GM19372 (cell line): Measurements from ENCODE around the gene ASTN2.
A peak's percentile ranks its signal among the peaks of the same experiment; 100 is the strongest.
"Not testable (repeated sequence)": the region's sequence is repeated elsewhere in the genome, so short reads cannot be mapped to it uniquely, and the experiment has no call there.

ENCODE experiments used
- ATAC-seq: cut with Tn5 transposase; IDR thresholded peaks from one replicate; pipeline ENCODE4 v1.9.1; 2021; ENCODE audit warnings: mild to moderate bottlenecking, low read depth, moderate library complexity; ENCODE audit not compliant: unreplicated experiment

Gene ASTN2

DNA sequence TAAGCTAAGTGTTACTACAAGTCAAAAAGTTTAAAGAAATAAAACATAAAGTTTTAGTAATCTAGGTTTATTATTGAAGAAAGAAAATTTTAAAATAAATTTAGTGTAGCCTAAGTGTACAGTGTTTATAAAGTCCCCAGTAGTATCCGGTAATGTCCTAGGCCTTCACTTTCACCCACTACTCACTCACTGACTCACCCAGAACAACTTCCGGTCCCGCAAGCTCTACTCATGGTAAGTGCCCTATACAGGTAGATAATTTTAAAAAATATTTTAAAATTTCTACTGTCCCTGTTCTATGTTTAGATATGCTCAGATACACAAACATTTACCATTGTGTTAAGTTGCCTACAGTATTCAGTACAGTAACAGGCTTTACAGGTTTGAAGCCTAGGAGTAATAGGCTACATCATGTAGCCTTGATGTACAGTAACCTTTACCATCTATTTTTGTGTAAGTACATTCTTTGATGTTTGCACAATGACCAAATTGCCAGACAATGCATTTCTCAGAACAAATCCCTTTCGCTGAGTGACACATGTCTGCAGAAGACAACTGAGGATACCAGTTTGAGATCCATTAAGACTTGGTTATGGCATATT is 474.1 kb downstream of the ASTN2 start:
- ATAC-seq, result no peak

DNA sequence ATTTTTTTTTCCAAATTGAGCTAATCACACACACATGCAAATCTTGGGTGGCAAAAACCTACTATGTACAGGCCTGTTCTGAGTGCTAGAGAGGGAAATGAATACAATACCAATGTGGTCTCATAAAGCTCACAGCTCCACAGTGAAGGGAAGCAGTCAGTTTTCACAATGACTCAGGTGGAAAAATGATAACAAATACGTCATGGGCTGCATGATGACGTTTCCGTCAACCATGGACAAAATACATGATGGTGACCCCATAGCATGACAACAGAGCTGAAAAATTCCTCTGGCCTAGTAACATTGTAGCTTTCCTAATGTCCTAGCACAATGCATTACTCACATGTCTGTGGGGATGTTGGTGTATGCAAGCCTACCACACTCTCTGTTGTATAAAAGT is 475.2 kb downstream of the ASTN2 start:
- peak; percentile 56 for ATAC-seq

DNA sequence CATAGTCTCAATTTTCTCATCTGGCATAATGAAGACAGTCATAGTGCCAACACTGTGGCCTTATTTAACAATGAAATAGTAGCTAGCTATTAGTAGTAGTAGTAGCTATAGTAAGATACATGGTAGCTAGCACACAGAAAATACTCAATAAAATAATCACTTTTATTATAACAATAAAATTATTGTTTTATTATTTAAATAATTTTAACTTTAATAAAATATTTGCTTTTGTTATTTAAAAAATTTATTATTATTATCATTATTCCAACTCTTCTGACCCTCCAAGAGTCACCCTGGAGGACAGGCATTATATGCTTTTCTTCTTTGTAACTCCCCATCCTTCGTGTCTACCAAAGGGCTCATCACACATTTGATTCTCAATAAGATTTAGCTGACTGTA is 475.7 kb downstream of the ASTN2 start:
- ATAC-seq, result no peak

- ATAC-seq, result no peak
These were observed 477.5 kb downstream of the ASTN2 start for GRCh38 chr9:116937361-116937760.

DNA sequence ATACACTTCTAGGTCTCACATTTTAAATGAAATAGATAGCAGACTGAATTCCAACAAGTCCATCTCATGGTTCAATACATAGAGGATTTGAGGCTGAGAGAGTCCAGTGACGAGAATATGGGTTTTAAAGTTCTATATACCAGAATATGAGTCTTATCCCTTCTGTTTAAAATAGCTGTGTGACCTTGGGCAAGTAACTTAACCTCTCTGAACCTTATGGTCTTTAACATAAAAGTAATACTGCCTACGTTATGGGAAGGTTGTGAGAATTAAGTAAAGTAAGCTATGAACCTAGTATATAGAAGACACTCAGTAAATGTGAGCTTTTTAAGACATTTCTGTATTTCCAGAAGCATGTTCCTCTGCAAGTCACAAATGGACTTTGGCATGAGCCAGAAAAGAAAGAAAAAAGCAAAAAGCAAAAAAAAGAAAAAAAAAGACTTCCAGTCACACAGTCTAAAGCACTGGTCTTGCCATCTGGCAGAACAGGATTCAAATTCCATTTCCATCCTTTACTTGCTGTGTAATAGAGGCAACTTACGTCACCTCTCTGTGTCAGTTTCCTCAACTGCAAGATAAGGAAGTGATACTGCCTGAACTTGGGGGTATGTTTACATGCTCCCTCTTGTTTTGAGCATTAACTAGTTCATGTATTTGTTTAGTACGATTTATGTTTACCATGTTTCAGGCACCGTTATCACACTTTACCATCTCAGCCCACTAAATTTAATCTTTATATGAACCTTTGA is 479.5 kb downstream of the ASTN2 start:
- ATAC-seq, result no peak

- no peak for ATAC-seq
These were observed 480.7 kb downstream of the ASTN2 start for GRCh38 chr9:116934131-116934530.

- no peak for ATAC-seq
These were observed 481.6 kb downstream of the ASTN2 start for GRCh38 chr9:116933251-116933650.

GRCh38 chr9:116929621-116930020 is 485.2 kb downstream of the ASTN2 start:
- ATAC-seq, result no peak

GRCh38 chr9:116928884-116929283 is 486.0 kb downstream of the ASTN2 start:
- no peak for ATAC-seq

GRCh38 chr9:116928289-116928688 is 486.6 kb downstream of the ASTN2 start:
- ATAC-seq, result no peak

DNA sequence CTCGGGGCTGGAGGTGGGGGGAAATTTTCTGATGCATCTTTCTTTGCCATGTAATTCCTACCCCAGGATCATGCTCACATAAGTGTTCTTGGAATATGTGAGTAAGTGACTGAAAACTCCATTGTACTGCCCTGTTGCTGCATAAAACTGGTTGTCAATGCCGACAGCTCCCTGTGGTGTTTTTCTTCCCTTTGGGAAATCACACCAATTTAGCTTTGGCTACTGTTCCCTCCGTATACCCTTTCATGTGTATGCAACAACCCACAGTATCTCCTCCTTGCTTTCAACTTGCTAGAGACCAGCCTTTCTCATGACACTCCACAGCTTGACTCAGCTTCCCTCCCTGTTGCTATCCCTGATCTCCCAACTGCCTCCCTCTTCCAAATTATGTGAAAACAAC is 487.1 kb downstream of the ASTN2 start:
- ATAC-seq, result no peak

- ATAC-seq, result no peak
These were observed 489.7 kb downstream of the ASTN2 start for GRCh38 chr9:116925121-116925520.

GRCh38 chr9:116924462-116925110 is 490.3 kb downstream of the ASTN2 start:
- no peak for ATAC-seq

DNA sequence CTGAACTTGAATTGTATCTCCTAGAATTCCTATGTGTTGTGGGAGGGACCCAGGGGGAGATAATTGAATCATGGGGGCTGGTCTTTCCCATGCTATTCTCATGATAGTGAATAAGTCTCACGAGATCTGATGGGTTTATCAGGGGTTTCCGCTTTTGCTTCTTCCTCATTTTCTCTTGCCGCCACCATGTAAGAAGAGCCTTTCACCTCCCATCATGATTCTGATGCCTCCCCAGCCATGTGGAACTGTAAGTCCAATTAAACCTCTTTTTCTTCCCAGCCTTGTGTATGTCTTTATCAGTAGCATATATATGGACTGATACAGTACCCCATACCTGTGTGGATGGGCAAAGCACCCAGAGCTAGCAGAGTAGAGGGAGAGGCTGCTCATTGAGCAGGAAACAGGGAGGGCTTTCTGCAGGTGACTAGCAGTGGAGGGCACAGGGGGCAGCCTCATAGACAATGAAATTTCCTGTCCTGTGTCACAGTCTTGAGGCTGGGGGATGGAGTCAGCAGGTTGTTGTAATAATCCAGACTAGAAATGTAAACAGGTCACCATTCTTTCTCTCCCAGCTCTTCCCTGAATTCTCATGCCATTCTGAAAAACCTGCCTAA is 496.9 kb downstream of the ASTN2 start:
- ATAC-seq, result not testable (repeated sequence)

DNA sequence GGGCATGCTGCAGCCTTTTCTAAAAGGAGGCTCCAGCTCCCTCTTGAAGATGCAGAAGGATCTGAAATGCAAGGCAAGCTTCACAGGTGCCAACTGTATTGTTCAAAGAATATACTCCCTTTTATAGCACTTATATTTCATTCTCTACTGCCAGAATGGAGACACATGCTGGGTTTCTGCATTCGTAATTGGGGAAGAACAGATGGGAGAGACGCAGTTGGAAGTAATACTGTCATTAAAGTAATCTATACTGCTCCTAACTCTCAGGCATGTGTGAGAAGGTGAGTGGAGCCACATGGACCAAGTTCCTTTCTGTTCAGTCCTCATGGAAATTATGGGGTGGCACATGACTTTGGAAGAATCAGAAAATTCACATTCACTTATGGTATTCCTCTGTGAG is 501.3 kb downstream of the ASTN2 start:
- no peak for ATAC-seq

GRCh38 chr9:116910201-116910600 is 504.7 kb downstream of the ASTN2 start:
- ATAC-seq, result no peak

GRCh38 chr9:116907989-116908388 is 506.9 kb downstream of the ASTN2 start:
- no peak for ATAC-seq

DNA sequence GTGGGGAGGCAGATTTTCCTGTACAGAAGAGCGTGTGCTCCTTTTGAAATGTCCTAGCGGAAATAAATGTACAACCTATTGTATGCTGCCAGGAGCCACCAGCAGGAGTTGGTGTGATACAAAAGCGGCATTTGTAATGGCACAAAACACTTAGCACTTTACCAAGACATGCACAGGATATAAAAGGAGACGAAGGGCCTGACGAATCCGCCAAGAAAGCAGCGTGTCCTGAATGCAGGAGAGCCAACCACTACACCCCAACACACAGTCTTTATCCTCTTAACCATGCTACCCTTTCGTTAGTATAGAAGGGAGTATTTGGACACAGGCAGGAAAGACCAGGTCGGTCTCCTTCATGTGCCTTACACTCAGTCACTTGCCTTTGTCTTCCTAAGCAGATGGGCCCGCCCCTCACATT is 509.7 kb downstream of the ASTN2 start:
- ATAC-seq, result no peak

DNA sequence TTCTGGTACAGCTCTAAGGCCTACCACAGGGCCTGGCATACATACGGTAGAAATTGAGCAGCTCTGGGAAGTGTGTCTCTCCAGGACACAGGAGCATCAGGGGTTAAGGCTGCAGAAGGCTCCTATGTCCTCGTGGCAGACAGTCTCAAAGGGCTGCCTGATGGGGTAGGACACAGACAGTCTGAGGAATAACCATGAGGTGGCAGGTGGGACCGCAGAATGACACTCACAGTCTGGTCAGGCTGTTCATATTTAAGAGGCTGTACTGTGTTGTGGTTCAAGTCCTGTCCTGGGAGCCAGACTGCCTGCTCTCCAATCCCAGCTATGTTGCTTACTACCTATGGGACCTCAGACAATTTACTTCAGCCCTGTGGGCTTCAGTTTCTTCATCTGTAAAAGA is 510.7 kb downstream of the ASTN2 start:
- ATAC-seq, result no peak

GRCh38 chr9:116901260-116901659 is 513.6 kb downstream of the ASTN2 start:
- no peak for ATAC-seq

DNA sequence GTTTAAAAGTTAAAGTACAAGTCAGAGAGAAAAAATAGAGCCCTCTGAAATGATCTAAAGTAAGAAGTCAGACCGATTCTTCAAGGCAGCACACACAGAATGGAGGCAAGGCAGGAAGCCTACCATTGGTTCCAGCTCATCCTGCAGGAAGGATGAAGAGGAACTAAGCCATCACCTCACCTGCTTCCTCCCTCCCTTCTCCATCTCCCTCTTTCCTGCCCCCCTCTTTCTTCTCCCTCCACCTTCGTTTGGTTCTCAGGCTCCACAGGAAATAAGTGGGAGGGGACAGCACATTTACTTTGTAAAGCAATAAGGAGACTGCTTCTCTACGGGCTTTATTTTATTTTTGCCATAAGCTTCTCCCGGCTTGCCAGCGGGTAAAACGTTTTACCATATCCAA is 514.3 kb downstream of the ASTN2 start:
- no peak for ATAC-seq
